Esophagus muscularis mucosa (tissue), 4 donors: ENCODE data around the gene NOS1.

ENCODE experiments used
- CTCF ChIP-seq, 3 experiments: fragments of 200-600 bp in 2 of 3; fragments of 450-650 bp in 1 of 3; sonication (generic) in 2 of 3; IDR thresholded peaks; one replicate each; pipeline ENCODE4 v1.5.1; 2017 to 2019; ENCODE audit warnings: antibody characterized with exemption in 3 of 3, mild to moderate bottlenecking in 2 of 3, moderate library complexity in 1 of 3
- EP300 ChIP-seq: sonication (generic); formaldehyde crosslinking; IDR thresholded peaks from one replicate; pipeline ENCODE4 v1.6.1; 2017; ENCODE audit warnings: antibody characterized with exemption
- POLR2AphosphoS5 ChIP-seq, 2 donors: sonication (generic); formaldehyde crosslinking; IDR thresholded peaks; one replicate each; pipeline ENCODE4 v1.6.1; 2017; ENCODE audit warnings: antibody characterized with exemption in 2 of 2

DNA sequence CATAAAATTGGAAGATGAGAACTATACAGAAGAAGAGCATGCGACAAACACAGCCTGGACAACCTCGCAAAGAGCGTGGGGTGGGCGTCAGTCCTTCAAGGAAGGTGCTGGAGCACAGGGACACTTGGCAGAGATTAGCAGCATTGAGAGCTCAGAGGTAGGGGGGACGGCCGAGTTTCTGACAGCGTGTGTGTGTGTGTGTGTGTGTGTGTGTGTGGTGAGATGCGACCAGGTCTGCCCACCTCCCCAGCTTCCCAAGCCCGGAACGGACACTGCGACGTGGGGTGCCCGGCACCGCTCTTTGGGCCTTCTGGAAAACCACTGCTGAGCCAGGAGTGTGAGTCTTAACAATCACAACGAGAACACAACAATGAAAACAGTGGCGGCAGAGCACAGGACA is 153.2 kb downstream of the NOS1 start:
- TF ChIP-seq POLR2AphosphoS5 (IDR thresholded peaks at IDR 0.05) = no peak
- no peak for TF ChIP-seq CTCF (IDR thresholded peaks at IDR 0.05)
- no peak for TF ChIP-seq EP300
